Measurements from ENCODE around the gene SULT1A4.
"Not testable (repeated sequence)": the region's sequence is repeated elsewhere in the genome, so short reads cannot be mapped to it uniquely, and the experiment has no call there.

DNA sequence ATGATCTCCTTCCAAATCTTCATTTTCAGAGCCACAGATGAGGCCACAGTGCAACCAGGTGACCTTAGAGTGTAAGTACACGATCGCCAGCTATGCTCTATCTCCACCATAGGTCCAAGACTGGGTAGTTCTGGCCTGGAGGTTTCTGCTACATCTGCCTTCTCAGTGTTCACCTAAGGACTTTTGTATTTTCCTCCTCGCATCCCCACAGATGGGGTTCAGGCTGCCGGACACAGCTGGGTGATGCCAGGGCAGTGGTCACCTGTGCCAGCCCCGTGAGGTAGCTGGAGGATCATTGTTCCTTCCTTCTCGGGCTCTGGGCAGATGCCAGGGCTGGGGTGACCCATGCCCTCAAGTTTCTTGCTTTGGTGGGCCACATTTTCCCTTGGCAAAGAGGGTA is 46.6 kb downstream of the SULT1A4 start, which contains the start of gene NPIPB12:
- TF ChIP-seq, protein P1, sequence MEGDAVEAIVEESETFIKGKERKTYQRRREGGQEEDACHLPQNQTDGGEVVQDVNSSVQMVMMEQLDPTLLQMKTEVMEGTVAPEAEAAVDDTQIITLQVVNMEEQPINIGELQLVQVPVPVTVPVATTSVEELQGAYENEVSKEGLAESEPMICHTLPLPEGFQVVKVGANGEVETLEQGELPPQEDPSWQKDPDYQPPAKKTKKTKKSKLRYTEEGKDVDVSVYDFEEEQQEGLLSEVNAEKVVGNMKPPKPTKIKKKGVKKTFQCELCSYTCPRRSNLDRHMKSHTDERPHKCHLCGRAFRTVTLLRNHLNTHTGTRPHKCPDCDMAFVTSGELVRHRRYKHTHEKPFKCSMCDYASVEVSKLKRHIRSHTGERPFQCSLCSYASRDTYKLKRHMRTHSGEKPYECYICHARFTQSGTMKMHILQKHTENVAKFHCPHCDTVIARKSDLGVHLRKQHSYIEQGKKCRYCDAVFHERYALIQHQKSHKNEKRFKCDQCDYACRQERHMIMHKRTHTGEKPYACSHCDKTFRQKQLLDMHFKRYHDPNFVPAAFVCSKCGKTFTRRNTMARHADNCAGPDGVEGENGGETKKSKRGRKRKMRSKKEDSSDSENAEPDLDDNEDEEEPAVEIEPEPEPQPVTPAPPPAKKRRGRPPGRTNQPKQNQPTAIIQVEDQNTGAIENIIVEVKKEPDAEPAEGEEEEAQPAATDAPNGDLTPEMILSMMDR (IDR thresholded peaks at IDR 0.05 in 2 of 3, conservative IDR thresholded peaks at IDR 0.05 in 1 of 3; ENCODE audit: control insufficient read depth in 2 of 3, extremely low read depth in 1 of 3, insufficient read depth in 1 of 3, low read depth in 3 of 3, low read length in 3 of 3): not testable (repeated sequence)
- TF ChIP-seq RAD21 (IDR thresholded peaks at IDR 0.05; ENCODE audit: insufficient read depth, low read depth, low read length); RFX5 (IDR thresholded peaks at IDR 0.05; ENCODE audit: low read depth, low read length); BHLHE40 (IDR thresholded peaks at IDR 0.05; ENCODE audit: borderline replicate concordance in 1 of 2, low read depth in 2 of 2, low read length in 1 of 2); CHD1 (IDR thresholded peaks at IDR 0.05; ENCODE audit: low read depth, low read length); NR2C2 (IDR thresholded peaks at IDR 0.05; ENCODE audit: borderline replicate concordance, control insufficient read depth, insufficient read length, low read depth); FOXM1 (IDR thresholded peaks at IDR 0.05; ENCODE audit: low read depth, low read length): not testable (repeated sequence)
